ENCODE data around the gene RNASE13.

Gene RNASE13

GRCh38 chr14:21063479-21063878 is 28.9 kb upstream of the RNASE13 start:
- no peak for DNase-seq

- DNase-seq: no peak
Observed at GRCh38 chr14:21061347-21061668, 26.7 kb upstream of the RNASE13 start.

GRCh38 chr14:21060614-21061346 is 26.2 kb upstream of the RNASE13 start:
- DNase-seq: no peak

GRCh38 chr14:21059842-21060613 is 25.4 kb upstream of the RNASE13 start:
- no peak for DNase-seq

- DNase-seq: no peak
Observed at GRCh38 chr14:21058903-21059302, 24.3 kb upstream of the RNASE13 start.

GRCh38 chr14:21057803-21058675 is 23.4 kb upstream of the RNASE13 start, which contains the start of gene RNASE8:
TSS of gene RNASE8 (plus strand) at chr14:21057822. CDS start at chr14:21057893, 71 bp downstream.
- no peak for DNase-seq

- DNase-seq: no peak
Observed at GRCh38 chr14:21056520-21057163, 22.0 kb upstream of the RNASE13 start.

- no peak for DNase-seq
Observed at GRCh38 chr14:21055432-21056117, 21.0 kb upstream of the RNASE13 start.

GRCh38 chr14:21054768-21055145 is 20.1 kb upstream of the RNASE13 start:
- DNase-seq: no peak

GRCh38 chr14:21054123-21054767 is 19.6 kb upstream of the RNASE13 start:
- no peak for DNase-seq

- DNase-seq: no peak
Observed at GRCh38 chr14:21053184-21054122, 18.8 kb upstream of the RNASE13 start.

GRCh38 chr14:21050597-21050996 is 16.0 kb upstream of the RNASE13 start:
- DNase-seq: no peak

GRCh38 chr14:21049271-21049673 is 14.7 kb upstream of the RNASE13 start:
- DNase-seq: no peak

- no peak for DNase-seq
Observed at GRCh38 chr14:21048638-21049037, 14.0 kb upstream of the RNASE13 start.

- no peak for DNase-seq
Observed at GRCh38 chr14:21047378-21047781, 12.8 kb upstream of the RNASE13 start.

- peak; percentile 32 for DNase-seq
Observed at GRCh38 chr14:21043974-21044618, 9.5 kb upstream of the RNASE13 start.

GRCh38 chr14:21043387-21043973 is 8.9 kb upstream of the RNASE13 start:
- DNase-seq: no peak

GRCh38 chr14:21042918-21043317 is 8.3 kb upstream of the RNASE13 start:
- DNase-seq: no peak

- DNase-seq: no peak
Observed at GRCh38 chr14:21041676-21042433, 7.2 kb upstream of the RNASE13 start, which contains the start of gene RNASE7. TSS of gene RNASE7 (plus strand) at chr14:21042362. CDS start at chr14:21042993, 631 bp downstream.

All from NCI-H1092 treated with DMSO at 0.1 percent for 48 hours (cell line).